ENCODE data around the gene ATF2. TPM values are rescaled to one million over a fixed set of nuclear protein-coding genes. Genes with fewer than 3 reads are reported as not detected.

Gene ATF2
- total RNA-seq, 1 experiment from 2014 or later = 39.9 TPM

- Mint-ChIP-seq H3K27me3 (ENCODE audit: low read depth) (no peaks in the 10 kb centered on the region; the same call in 1 of the 2 replicates), H3K4me1 (peaks cover 2% of the 10 kb centered on the region), H3K4me3 (no peak overlapping the region), H3K9me3 (peaks cover 4% of the 10 kb centered on the region; the same call in 1 of the 2 replicates), H3K27ac (no peak overlapping the region), H3K36me3 (peaks cover 10% of the 10 kb centered on the region)
- DNase-seq (ENCODE audit: low spot score) (no peak), ATAC-seq (peak; percentile 29)
- TF ChIP-seq GABPB1 (CRISPR knock-in tag; IDR thresholded peaks at IDR 0.05) (peak; percentile 89), PREB (CRISPR knock-in tag; IDR thresholded peaks at IDR 0.05; ENCODE audit: borderline replicate concordance) (peak; percentile 44; the same call in 1 of the 2 replicates), ZNF425 (CRISPR knock-in tag; conservative IDR thresholded peaks at IDR 0.05) (no peak)
- CTCF ChIA-PET = interaction anchor here (1.1 to 1.8 kb wide), 2 partner anchors 188 to 365 kb away, joined by 3 to 4 read pairs; no protein-coding TSS in a partner anchor
- POLR2A ChIA-PET = interaction anchor here (1.0 kb wide), 1 partner anchor 106 kb away, joined by 3 read pairs; no protein-coding TSS in a partner anchor
Measured at GRCh38 chr2:175062787-175063585, 105.0 kb downstream of the ATF2 start.

GRCh38 chr2:175057078-175057685, 110.8 kb downstream of the ATF2 start:
- no peaks in the 10 kb centered on the region for H3K36me3 Mint-ChIP-seq
- peaks cover 15% of the 10 kb centered on the region for H3K4me1 Mint-ChIP-seq
- H3K27me3 Mint-ChIP-seq (ENCODE audit: low read depth) = no peaks in the 10 kb centered on the region
- DNase-seq (ENCODE audit: low spot score) (peak; percentile 41), ATAC-seq (peak; percentile 91)
- no peak overlapping the region for H3K4me3 Mint-ChIP-seq
- peaks cover 5% of the 10 kb centered on the region for H3K9me3 Mint-ChIP-seq
- TF ChIP-seq ZNF423 (CRISPR knock-in tag; IDR thresholded peaks at IDR 0.05) (peak; percentile 91), ZNF263 (CRISPR knock-in tag; IDR thresholded peaks at IDR 0.05; ENCODE audit: low read depth) (no peak), IRF1 (CRISPR knock-in tag; IDR thresholded peaks at IDR 0.05) (no peak), ZNF532 (CRISPR knock-in tag; IDR thresholded peaks at IDR 0.05; ENCODE audit: borderline replicate concordance) (no peak)
- CTCF ChIA-PET = interaction anchor here (0.9 to 2.7 kb wide), 6 partner anchors 194 to 364 kb away, joined by 3 to 12 read pairs (median 5); no protein-coding TSS in a partner anchor
- H3K27ac Mint-ChIP-seq = 0 out of 2 replicates have a peak overlapping the region, but pooled peaks have one; percentile 29
- POLR2A ChIA-PET = interaction anchor here (1.0 kb wide), 1 partner anchor 8 kb away, joined by 3 read pairs; no protein-coding TSS in a partner anchor

GRCh38 chr2:175055993-175056392, 112.0 kb downstream of the ATF2 start:
- no peaks in the 10 kb centered on the region; the same call in 1 of the 2 replicates for H3K27me3 Mint-ChIP-seq (ENCODE audit: low read depth)
- POLR2A ChIA-PET = interaction anchor here (0.7 kb wide), 1 partner anchor 59 kb away, joined by 8 read pairs; no protein-coding TSS in a partner anchor
- H3K9me3 Mint-ChIP-seq = peaks cover 5% of the 10 kb centered on the region
- H3K4me3 Mint-ChIP-seq = no peak overlapping the region
- DNase-seq (ENCODE audit: low spot score) (no peak), ATAC-seq (no peak)
- H3K27ac Mint-ChIP-seq = no peak overlapping the region
- H3K4me1 Mint-ChIP-seq = peaks cover 15% of the 10 kb centered on the region
- no peaks in the 10 kb centered on the region for H3K36me3 Mint-ChIP-seq
- TF ChIP-seq RORB (CRISPR knock-in tag; IDR thresholded peaks at IDR 0.05) = no peak
- no peak for TF ChIP-seq JUN (CRISPR knock-in tag; IDR thresholded peaks at IDR 0.05)
- TF ChIP-seq FOXK1 (CRISPR knock-in tag; IDR thresholded peaks at IDR 0.05) = no peak
- TF ChIP-seq USF2 (CRISPR knock-in tag; IDR thresholded peaks at IDR 0.05) = no peak
- CTCF ChIA-PET = no interaction called here

All from WTC11 (cell line).